ENCODE measurements around the gene GRIFIN.

The GRIFIN gene

DNA sequence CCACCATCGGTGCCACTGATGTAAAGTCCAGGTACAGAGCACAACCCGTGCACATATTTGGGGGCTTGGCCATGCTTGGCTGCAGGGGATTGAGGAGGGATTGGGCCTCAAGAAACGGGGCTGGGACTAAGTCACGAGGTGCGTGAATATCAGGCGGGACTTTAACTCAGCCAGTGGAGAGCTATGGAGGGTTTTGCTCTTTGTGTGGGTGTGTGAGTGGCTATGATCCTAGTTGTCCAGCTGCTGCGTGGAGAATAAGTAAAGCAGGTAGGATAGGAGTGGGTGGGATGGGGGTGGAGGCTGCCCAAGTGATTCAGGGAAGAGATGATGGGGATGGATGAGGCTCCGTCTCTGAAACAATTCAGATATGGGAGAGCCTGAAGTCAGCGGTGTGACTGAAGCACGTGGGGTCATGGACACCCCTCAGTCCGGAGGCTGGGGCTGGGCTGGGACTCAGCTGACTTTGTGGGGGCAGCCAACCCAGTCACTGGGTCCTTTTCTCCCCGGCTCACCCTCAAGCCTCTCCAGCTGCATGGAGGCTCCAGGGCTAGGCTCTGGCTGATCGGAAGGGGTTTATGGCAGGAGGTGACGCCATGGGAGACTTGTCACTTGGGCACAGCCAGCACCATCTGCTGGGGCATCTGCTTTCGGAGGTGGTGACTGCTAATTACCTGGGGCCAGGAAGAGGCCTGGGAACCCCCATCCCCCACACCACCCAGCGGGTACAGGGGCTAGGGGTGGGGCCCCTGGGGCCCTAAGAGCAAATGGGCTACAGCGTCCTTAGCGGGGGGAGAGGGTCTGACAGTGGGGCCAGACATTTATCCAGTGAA is 41.7 kb upstream of the GRIFIN start:
- no peak for TF ChIP-seq POLR2A (IDR thresholded peaks at IDR 0.05; ENCODE audit: low read depth, low read length)
- DNase-seq (ENCODE audit: insufficient read length, low spot score) = no peak
- FAIRE-seq = no peak

DNA sequence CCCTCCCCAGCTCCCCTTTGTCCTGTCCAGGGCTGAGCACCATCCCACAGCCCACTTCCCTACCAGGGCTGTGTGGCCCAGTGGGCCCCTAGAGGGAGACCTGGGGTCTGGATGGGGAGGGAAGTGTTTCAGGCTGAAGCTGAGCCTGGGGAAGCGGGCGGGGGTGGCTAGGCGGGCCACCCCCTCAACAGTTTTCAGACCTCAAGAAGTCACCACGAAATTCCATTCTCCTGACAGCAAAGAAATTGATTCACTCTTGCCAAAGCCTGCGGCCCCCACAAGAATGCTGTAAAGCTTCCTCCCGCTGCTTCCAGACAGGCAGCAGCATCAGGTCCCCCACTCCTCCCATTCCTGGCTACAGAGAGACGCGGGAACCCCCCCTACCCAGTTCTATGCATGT is 40.8 kb upstream of the GRIFIN start:
- FAIRE-seq (no peak), DNase-seq (ENCODE audit: insufficient read length, low spot score) (peak; percentile 100)
- TF ChIP-seq POLR2A (IDR thresholded peaks at IDR 0.05; ENCODE audit: low read depth, low read length) = no peak

DNA sequence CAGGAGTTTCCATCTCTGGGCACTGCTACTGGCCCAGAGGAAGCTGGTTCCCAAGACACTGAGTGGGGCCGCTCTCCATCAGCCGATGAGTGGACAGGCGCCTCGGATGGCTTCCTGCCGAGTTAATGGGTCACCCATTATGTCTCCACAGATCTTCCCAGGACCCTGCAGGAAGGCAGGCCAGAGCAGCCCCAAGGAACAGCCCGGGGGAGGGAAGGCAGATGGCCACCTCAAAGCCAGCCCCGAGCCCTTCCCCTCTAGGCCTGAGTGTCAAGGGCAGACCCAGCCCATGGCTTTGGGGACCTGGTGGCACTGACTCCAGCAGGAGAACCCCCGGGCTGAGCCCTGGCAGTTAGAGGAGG is 40.0 kb upstream of the GRIFIN start:
- no peak for TF ChIP-seq POLR2A (IDR thresholded peaks at IDR 0.05; ENCODE audit: low read depth, low read length)
- DNase-seq (ENCODE audit: insufficient read length, low spot score) = no peak
- no peak for FAIRE-seq

DNA sequence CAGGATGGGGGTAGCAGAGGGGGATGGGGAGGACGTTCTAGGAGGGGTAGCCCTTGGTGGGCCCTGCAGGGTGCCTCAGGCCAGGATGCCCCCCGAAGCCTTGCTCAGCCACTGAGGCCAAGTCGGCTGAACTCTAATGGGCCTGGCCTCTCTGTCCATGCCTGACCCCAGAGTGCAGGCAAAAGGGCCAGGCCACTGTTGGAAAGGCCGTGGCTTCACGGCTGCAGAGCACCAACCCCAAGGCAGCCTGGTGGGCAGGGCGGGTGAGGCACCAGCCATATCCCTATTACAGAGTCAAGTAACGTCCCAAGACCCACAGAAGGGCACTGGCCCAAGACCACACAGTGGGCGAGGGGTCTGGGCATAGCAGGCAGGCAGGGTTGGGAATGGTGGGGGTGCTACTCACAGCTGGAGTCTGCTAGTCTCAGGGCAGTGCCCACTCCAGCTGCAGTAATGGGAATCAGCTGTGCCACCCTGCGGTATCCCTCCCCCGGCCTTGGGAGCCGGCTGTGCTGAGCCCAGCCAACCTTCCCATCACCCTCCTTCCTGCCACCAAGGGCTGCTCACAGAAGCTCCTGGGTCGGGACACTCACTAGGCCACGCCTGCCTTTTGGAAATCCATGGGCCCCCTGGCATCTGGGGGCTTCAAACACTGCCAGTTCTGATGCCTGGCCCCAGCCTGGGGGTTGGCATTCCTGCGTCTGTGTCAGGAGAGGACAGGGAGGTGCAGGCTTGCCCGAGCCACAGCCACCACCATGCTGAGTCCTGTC is 39.4 kb upstream of the GRIFIN start:
- TF ChIP-seq POLR2A (IDR thresholded peaks at IDR 0.05; ENCODE audit: low read depth, low read length) = no peak
- no peak for FAIRE-seq
- DNase-seq (ENCODE audit: insufficient read length, low spot score) = no peak

DNA sequence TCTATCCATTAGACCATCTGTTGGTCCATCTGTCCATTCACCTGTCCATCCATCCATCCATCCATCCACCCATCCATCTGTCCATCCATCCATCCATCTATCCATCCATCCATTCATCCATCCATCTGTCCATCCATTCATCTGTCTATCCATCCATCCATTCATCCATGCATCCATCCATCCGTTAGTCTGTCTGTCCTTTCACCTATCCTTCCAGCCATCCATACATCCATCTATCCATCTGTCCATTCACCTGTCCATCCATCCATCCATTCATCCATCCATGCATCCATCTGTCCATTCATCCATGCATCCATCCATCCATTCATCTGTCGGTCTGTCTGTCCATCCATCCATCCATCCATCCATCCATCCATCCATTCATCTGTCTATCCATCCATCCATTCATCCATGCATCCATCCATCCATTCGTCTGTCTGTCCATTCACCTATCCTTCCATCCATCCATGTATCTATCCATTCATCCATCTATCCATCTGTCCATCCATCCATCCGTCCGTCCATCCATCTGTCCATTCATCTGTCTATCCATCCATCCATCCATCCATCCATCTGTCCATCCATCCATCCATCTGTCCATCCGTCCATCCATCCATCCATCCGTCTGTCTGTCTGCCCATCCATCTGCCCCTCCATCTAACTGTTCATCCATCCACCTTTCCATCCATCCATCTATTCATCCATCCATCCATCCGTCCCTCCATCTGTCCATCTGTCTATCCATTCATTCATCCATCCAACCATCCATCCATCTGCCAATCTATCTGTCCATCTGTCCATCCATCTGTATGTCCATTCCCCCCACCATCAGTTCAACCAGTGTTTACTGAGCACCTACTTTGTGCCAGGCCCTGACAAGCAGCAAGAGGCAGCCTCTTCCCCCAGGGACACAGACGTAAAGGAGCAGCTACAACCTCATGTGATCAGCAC is 38.5 kb upstream of the GRIFIN start:
- DNase-seq (ENCODE audit: insufficient read length, low spot score) (no peak), FAIRE-seq (no peak)
- TF ChIP-seq POLR2A (IDR thresholded peaks at IDR 0.05; ENCODE audit: low read depth, low read length) = no peak

DNA sequence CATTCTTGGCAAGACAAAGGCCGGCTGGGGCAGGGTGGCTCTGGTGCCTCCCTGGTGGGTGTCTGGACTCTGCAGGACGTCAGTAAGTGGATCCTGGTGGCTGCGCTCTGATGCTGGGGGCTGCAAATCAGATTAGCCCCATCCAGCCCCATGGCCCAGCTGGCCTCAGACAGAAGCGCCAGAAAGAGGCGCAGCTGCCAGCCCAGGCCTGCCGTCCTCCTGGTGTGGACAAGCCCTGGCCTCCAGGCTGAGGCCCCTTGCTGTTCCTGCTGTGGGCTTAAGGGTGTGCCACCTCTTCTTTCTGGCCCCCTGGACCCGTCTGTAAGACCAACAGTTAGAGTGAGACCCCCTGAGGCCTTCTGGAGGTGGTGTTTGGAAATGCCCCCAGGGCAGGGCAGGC is 37.5 kb upstream of the GRIFIN start:
- no peak for TF ChIP-seq POLR2A (IDR thresholded peaks at IDR 0.05; ENCODE audit: low read depth, low read length)
- no peak for DNase-seq (ENCODE audit: insufficient read length, low spot score)
- no peak for FAIRE-seq

DNA sequence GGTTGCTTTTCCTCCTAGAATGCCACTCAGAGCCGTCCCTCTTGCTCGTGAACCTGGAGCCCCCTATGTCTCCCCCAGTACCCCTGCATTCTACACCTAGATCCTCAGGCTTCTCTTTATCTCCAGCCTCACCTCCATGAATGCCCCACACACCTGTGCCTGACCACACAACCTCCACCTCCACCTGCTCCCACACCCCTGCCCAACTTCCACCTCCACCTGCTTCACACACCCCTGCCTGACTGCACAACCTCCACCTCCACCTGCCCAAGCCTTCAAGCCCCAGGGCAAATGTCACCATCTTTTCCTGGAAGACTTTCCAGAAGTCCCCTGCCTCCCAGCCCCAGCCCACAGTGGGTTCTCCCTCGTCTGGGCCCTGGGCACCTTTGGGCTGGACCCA is 36.5 kb upstream of the GRIFIN start:
- no peak for DNase-seq (ENCODE audit: insufficient read length, low spot score)
- TF ChIP-seq POLR2A (IDR thresholded peaks at IDR 0.05; ENCODE audit: low read depth, low read length) = no peak
- FAIRE-seq = no peak

DNA sequence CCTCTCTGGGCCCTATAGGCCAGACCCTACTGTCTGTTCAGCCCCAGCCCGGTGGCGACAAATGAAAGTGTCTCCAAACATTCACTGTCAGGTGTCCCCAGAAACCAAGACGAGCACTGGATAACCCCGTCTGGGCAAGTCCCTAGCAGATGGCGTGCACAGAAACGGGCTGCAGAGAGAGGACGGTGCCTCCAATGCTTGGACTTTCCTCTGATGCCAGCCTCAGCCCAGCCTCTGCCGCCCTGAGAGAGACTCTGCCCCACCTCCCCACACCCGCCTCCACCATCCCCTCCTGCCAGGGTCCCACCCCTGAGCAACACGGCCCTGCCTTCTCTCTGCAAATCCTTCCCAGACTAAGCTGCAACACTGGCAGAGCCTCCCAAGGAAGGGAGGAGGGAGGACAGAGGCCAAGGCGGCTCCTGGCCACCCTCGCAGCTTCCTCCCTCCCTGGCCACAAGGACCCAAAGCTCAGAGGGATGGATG is 36.0 kb upstream of the GRIFIN start:
- DNase-seq (ENCODE audit: insufficient read length, low spot score) (peak; percentile 88), FAIRE-seq (no peak)
- no peak for TF ChIP-seq POLR2A (IDR thresholded peaks at IDR 0.05; ENCODE audit: low read depth, low read length)

DNA sequence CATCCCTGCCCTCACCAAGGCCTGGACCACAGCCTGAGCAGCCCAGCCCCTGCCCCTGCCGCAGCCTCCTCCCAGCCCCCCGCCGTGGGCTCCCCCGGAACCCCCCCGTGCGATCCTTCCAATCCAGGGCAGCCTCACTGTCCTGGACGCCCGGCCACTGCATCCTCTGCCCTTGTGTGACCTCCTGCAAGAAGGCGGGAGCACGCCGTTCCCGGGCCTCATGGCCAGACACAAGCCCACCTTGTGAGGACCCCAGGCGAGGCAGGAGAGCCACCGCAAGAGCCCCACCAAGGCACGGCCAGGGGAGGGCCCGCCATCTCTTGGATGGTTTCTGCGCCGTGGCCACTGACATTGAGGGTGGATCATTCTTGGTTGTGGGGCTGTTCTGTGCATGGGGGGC is 35.6 kb upstream of the GRIFIN start:
- DNase-seq (ENCODE audit: insufficient read length, low spot score) = no peak
- FAIRE-seq = no peak
- TF ChIP-seq POLR2A (IDR thresholded peaks at IDR 0.05; ENCODE audit: low read depth, low read length) = no peak

DNA sequence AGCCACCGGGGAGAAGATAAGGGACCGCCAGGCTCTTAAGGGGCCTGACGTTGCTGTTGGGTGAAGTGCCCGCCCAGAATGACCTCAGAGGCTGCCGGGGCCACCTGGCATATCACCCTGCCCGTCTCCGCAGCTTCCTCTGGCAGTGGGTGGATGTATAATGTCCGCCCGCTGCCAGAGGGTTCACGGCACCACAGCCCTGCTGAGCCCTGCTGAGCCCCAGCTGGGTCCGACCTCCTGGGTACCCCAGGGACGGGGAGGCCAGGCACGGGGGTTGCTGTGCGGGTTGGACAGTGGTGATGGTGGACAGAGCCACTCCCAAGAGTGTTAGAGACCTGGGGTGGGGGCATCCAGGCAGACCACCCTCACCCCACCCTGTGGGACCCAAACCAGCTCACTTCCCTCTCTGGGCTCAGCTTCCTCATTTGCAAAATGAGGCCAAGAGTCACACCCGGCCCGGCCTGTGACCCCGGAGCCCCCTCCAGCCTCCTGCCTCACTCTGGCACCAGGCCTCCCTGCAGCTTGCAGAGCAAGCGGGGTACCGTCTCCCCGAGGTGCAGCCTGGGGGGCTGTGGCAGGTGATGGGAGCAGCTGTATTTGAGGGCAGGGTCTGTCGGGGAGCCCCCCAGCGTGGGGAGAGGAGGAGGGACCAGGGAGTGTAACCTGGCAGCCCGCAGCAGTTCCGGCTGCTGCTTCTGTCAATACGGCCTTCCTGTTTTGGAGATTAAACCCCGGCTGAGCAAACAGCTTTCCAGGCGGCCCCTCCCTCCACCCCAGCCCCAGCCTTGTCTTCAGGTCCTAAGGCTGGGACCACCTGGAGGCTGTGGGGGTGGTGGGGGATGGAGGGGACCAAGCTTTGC is 34.9 kb upstream of the GRIFIN start:
- FAIRE-seq = no peak
- DNase-seq (ENCODE audit: insufficient read length, low spot score) = no peak
- TF ChIP-seq POLR2A (IDR thresholded peaks at IDR 0.05; ENCODE audit: low read depth, low read length) = no peak

DNA sequence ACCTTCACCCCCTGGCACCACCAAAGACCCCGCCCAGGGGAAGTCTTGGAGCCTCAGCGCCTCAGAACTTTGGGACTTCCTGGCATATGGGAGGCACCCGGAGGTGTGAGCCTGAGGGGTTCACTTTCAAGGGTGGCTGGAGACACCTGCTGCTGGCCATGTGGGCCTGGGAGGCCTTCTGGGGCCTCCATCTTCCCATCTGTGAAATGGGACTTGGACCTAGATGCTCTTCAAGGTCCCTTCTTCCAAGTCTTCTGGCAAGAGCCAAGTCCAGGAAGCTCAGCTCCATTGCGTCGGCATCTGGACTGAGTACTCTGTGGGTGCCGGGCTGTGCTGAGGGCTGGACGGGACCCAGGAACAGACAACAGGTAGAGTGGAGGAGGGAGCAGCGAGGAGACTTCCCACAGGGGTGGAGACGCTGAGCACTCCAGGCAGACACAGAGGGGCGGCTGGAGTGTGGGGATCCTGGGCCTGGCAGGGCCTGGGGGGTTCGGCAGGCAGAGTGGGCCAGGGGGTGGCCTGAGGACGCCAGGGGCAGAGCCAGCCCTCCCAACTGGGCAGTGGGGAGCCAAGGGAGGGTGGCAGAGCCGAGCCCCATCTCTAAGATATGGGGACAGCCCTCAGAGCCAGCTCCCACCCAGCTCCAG is 34.1 kb upstream of the GRIFIN start:
- TF ChIP-seq POLR2A (IDR thresholded peaks at IDR 0.05; ENCODE audit: low read depth, low read length) = no peak
- DNase-seq (ENCODE audit: insufficient read length, low spot score) = no peak
- FAIRE-seq = no peak

DNA sequence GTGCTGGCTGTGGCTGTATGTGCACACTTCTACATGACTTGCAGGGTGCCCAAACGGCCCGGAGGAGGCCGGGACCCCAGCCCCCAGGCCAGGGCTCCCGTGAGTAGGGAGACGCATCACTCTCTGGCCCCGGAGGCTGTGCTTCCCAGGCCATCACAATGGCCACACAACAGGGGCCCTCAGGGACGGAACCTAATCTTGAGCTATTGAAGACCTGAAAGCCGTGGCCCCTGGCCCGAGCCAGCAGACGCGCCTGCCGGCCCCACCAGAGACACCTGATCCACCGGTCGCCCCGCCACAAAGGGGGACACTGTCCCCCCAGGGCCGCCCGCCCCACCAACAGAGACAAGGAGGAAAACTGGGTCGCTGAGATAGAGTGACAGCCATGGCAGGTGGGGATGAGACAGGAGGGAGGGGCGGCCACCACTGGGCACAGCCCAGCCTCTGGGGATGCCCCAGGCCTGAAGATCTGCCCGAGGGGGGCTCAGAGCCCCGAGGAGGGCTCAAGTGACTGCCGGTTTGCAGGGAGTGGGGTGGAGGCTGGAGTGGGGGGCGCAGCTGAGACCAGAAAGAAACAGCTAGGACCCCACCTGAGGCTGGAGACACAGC is 33.2 kb upstream of the GRIFIN start:
- DNase-seq (ENCODE audit: insufficient read length, low spot score) = no peak
- FAIRE-seq = no peak
- TF ChIP-seq POLR2A (IDR thresholded peaks at IDR 0.05; ENCODE audit: low read depth, low read length) = no peak
